HG03457 (cell line): ENCODE data around the gene PITPNM1.

Source experiments
- ATAC-seq: cut with Tn5 transposase; IDR thresholded peaks from one replicate; pipeline ENCODE4 v1.9.1; 2021; ENCODE audit warnings: moderate number of reproducible peaks; ENCODE audit not compliant: unreplicated experiment

The PITPNM1 gene

DNA sequence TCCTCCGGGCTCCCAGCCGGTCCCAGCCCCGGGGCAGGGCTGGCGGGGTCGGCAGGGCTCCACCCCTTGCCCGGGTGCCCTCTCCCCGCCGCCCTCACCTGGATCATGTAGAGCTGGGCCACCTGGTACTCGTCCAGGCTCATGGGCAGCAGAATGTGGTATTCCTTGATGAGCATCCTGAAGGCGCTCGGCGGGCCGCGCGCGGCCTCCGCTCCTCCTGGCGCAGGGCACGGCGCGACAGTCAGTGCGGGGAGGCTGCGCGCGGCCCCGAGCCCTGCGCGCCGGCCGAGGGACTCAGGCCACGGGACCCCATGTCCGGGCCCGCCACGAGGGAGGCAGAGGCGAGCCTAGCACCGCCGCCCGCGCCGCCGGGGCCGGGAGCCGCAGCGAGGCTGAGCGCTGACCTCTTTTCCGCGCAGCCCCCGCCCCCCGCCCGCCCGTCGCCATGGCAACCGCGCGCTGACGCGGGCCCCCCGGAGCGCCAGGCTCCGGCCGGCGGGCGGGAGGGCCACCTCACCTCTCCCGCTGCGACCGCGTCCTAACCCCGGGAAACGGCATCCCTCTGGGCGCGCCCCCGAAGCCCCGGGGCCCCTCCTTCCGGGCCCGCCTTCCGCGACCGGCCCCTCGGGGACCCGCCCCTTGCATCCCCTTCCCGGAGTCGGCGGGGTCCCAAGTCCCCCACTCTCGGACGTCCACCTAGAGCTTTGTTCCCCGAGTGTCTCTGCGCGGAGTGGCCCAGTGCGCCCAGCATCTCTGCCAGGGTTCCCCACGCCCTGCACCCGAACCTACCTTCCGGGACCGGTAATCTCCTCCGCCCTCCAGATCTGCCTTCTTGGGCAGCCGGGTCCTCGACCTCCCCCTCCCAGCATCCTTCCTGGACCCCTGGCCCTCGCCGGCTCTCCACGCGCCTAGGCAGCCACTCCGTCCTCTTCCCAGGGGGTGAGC, 886 bp downstream of the PITPNM1 start:
- no peak for ATAC-seq

DNA sequence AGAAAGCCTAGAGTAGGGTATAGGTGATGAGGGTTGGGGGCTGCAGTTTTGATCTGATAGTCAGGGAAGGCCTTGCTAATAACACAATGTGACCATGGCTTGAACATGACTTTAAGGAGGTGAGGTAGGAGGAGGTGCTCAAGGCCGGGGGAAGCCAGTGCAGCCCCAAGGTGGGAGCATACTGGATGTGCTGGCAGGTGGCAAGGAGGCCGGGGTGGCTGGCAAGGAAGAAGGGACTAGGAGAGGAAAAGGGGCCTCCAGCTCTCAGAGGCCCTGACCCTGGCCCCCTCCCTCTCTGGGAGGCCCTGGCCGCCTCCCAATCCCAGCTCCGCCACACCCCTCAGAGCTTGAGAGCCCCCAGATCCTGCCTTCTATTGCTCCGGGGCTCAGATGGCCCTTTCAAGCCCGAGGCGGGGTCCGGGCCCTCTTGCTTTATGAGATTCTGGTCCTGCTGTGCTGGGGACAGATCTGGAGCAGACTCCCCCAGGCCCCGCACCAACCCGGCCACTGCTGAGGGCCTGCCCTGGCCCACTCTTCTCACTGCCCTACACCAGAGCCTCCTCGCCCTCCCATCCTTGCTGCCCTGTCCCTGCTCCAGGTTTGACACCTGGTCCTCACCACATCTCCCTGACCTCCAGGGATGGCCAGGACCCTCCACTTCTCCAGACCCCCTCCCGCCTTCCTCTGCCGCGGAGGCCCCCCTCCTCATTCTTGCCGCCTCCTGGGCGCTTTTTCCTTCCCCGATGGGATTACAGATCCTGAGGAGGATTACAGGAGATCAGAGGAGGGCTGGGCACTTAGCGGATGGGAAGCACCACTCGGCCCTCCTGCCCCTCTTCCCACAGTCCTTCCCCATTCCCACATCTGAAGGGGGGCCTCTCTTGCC, 1.8 kb downstream of the PITPNM1 start:
- no peak for ATAC-seq

DNA sequence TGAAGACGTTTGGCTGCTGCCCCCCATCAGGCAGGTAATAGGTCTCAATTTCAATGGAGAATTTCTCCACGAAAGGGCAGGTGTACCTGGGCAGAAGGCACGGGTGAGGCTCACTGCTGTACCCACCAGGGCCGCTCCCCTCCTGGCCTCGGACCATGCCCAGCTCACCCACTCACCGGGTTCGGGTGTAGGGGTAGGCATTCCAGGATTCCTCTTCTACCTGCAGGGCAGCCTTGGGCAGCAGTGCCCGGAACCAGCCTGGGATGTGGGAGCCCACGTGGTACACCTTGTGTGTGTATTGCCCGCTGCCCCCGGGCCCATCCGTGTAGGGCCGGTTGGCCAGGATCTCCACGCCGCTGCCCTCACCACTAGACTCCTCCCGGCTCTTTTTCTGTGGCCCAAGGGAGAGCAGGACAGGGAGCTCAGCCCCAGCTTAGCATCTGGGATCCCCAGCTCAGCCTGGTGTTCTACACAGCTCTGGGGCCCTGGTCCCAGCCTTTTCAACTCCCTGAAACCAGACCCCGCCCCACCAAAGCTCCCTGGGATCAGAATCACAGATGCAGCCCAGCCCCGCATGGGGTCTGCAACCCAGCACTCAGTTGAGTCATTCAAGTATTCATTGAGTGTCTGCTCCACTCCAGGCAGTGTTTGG, 2.7 kb downstream of the PITPNM1 start:
- no peak for ATAC-seq

DNA sequence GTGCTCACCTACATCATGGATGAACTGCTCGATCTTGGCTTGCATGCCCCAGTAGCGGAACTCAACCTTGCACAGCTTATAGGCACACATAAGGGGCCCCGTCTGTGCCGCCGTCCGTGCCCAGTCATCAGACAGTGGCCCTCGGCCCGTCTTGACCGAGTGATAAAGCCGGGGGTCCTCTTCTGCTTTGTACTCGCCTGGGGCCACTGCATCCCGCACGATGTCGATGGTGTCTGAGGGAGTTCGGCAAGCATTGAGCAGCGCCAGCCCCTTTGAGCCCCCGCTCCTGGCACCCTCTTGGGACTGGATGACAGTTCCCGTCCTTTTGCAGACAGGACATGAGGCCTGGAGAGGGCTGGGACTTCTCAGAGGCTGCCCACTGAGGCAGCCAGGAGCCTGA, 3.3 kb downstream of the PITPNM1 start:
- no peak for ATAC-seq

DNA sequence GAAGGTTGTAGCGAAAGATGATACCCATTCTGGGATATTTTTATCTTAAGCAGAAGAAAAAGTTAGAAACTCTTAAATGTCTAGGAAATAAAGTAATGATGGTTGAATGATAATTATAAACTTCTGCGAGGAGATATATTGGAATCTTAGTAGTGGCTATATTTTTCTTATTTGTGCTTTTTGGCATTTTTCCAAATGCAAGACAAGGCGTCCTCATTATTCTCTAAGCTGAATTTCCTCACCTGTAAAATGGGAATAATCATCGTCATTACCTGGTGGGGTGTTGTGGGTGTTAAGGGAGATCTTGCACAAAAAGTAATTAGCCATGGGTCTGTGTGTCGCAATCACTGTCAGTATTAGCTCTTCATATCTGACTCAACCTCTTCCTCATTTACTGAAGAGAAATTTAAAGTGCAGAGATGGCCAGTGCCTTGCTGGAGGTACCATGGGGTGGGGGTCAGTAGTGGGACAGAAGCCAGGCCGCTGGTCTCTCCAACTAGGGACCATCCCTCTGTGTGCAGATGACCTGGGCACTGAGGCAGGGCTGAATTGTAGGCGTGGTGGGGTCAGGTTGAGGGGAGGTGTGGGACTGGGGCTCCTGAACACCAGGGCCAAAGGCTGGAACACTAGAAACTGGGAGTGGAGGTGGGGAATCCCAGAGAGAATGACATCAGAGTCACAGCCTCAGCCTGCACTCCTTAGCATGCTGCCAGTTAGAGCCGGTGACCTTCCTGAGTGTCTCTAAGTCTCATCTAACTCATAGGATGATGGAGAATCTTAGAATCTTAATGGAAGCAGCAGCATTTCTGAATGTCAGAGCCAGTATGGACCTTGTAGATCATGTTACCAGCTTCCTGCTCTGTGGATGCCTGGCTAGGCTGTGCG, 4.1 kb downstream of the PITPNM1 start:
- ATAC-seq: no peak

DNA sequence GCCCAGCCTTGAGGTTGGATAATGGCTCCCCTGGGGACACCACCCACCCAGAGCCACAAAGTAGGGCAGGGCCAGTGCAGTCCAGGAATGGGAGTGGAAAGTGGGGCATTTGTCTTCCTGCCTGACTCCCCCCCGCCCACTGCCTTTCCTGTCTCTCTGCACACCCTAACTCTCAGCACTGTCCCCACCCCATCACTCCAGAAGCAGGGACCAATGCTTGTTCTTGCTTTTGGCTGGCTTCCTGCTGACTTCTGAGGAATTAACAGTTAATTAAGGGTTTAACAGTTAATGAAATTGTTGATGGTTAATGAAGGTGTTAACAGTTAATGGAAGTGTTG, 4.7 kb downstream of the PITPNM1 start:
- ATAC-seq: no peak

DNA sequence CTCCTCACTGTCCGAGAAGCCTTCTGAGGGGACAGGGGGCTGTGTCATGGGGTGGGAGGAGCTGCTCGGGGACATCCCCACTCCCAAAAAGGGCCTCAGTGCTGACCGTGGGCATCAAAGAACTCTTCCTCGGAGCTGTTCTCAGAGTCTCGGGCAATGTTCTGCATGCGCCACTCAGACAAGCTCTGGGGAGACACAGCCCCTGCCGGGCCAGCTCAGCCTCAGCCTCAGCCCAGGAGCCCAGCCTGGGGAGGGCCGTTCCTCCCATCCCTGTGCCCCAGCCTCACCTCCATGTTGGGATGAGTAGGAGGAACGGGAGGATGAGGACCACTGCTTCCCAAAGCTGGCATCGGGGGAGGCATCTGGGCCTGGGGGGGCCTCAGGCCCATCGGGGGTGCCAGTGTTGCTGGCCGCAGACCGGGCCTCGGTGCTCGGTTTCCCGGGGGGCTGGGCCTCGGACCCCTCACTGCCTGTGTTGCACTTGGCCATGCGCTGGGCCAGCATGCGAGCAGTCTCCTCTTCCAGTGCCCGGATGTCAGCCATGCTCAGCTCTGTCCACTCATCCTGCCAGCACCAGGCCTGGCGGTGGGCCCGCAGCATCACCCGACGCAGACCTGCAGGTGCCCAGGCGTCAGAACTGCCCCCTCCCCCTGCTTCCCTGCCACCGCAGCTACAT, 5.2 kb downstream of the PITPNM1 start:
- no peak for ATAC-seq

DNA sequence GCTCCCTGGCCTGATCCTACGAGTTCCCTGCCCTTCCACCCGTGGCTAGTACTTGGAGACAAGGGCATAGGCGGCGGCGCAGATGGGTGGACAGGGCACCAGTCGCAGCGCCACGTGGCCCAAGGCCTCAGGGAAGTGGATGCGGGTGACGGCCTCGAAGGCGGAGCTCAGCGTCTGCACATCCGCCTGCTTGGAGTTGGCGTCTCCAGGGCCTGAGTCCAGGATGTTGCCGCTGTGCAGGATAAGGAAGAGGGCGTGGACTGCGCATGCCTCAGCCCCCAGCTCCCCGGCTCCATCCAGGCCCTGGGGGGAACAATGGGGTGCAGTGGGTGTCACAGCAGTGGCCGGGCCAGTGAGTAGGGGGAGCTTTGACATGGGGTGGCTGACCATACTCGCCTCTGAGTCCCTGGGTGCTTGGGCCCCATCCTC, 6.6 kb downstream of the PITPNM1 start:
- no peak for ATAC-seq

DNA sequence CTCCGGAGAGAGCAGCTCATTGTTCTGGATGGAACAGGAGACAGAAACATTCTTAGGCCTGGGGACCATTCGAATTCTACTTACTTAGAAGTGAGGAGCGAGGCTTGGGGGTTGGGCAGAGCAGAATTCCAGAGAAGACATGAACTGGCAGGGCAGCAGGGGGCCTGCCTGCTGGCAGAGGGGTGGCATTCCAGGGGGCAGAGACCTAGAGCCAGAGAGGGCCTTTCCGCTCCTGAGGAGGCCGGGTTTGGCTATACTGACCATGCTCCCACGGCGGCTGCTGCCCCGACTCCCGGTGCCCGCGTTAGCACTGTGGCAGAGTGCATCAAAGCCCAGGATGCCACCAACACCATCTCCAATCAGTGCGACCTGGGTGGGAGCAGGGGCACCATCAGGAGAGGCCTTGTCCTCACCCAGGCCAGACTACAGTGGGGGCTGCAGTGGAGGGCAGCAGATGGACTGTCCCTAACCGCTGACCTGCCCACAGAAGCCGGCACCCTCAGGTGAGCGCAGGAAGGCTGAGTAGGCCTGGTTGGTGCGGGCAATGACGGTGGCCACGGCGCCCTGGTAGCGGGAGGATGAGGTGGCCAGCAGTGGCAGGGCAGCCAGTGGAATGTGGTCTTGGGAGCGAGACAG, 7.4 kb downstream of the PITPNM1 start:
- ATAC-seq: no peak

DNA sequence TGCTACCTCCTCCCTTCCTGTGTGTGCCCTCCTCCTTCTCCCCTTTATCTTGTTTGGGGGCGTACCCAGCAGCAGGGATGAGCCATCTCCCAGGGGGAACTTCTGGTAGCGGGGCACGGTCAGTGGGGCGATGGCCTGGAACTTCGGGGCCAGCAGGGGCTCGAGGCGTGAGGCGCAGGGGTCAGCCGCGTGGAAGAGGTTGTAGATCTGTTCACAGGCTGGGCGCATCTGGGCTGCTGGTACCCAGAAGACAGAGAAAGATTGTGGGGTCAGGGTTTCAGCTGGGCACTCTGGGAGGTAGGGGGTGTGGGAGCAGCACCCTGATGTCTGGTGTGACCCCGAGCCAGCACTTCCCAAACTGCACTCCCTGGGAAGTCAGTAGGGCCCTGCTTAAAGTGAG, 9.1 kb downstream of the PITPNM1 start:
- no peak for ATAC-seq

DNA sequence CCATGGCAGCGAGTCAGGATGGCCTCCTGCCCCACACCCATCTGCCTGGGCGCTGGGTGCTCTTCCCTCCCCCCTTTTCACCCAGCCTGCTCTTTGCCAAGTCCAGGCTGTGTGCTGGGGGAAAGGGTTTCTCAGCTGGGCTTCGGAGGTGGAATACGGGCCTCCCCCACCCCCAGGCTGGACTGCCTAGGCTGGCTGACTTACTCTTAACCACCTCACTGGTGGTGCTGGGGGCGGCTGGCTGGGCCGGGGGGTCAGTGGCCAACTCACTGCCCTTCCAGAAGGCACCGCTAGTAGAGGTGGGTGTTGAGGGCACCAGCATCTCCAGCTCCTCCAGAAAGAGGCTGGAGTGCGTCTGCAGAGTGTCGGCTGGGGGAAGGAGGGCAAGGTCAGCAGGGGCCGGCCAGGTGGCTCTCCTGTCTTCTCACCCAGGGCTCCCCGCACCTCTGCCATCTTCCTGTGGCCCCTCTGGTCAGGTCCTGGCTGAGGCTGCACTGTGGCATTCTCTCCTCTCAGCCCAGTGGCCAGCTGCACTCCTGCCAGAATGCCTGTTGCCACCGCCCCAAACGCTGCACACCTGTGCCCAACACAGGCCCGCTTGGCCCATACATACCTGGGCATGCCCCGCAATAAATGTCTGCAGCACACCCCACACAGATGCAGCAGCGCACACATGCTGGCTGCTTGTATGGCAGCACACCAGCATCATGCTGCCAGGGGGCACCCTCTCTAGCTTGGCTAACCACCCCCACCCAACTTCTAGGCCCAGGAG, 9.7 kb downstream of the PITPNM1 start:
- ATAC-seq: no peak

DNA sequence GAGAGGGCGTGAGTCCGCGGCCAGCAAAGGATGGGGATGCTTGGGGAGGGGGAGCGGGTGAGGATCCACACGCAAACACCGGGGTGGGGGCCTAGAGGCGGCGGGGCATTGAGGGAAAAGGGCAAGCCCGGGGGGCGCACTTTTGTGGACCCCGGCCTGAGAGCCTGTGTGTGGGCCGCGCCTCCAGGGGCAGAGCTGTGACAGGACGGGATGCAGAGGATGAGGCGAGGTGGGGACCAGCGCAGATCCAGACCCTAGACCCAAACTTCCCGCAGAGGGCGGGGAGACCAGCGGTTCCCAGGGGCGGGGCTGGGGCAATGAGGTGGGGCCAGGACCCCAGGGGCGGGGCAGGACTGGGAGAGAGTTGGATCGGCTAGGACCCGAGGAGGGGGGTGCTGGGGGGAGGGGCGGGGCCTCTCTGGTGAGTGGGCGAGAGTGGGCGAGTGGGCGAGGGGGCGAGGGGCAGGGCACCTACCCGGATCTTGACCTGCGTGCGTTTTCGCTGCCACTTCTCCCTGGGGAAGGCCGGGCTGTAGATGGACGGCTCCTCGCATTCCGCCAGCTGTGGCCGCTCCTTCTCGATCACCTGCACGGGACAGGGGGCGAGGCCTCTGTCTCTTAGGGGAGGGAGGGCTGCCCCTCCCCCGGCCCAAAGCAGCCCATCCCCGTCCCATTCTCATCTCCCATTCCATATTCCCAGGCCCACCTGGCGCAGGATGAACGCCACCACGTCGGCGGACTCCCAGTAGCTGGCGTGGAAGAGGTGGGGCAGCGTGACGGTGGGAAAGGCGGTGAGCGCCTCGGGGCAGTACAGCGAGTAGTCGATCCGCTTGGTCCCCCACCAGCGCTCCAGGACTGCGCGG, 10.6 kb downstream of the PITPNM1 start:
- ATAC-seq: no peak

DNA sequence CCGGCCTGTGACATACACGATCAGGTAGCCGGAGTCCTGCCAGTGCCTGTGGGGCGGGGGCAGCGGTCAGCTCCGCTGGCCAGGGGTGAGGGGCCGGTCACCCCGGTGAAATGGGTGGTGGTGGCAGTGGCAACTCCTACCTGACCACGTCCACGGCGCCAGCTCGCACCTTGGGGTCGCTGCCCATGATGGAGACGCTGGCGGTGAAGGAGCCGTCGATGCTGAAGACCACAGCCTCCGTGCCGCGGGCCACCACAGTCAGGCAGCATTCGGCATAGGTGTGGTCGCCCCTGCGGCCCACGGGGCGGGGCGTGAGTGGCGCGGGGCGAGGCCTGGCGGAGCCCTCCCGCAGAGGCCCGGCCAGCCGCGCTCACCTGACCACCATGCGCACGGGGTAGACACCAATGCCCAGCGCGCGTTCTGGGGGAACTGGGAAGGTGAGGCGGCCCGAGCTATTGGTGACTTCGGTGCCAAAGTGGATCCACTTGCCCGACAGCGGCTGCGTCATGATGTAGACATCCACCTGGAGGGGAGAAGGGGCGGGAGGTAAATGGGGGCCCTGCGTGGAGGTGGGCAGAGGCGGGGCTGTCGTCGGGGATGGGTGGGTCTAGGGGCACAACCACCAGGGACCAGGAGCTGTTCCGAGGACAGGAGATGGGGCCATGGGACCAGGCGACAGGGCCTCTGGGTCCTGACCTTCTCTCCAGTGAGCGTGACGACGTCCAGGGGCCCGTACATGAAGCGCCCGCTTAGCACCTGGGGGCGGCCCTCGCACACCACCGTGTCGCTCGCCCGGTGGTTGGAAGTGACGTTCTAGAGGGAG, 11.4 kb downstream of the PITPNM1 start:
- ATAC-seq: no peak

DNA sequence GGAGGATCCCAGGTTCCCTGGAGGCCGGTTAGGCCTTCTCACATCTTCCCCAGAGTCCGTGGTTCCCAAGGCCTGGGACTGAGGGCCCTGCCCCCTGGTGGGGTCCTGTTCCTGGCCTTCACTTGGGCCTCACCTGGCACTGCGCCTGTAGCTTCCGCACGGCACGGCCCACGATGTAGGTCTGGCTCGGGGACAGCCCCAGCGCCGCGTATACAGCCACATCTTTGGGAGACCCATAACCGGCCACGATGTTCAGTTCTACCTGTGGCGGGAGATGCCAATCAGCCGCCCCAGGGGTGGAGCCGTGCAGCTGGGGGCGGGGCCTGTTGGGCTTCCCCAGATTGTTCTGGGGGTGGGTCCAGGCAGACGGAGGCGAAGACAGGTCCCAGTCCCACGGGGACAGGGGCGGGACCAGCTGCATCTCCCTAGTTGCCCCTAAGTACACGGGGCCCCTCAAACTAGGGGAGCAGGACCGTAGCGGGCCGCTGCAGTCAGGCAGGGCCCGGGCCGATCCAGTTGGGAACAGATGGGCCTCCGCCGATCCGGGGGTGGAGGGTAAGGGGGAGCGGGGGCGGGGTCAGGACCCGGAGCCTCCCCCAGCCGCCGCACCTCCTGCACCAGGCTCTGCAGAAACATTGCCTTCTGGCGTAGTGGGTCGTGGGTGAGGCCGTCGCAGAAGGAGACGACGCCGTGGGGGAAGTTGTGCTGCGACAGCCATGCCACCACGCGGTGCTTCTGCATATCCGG, 12.2 kb downstream of the PITPNM1 start:
- no peak for ATAC-seq

DNA sequence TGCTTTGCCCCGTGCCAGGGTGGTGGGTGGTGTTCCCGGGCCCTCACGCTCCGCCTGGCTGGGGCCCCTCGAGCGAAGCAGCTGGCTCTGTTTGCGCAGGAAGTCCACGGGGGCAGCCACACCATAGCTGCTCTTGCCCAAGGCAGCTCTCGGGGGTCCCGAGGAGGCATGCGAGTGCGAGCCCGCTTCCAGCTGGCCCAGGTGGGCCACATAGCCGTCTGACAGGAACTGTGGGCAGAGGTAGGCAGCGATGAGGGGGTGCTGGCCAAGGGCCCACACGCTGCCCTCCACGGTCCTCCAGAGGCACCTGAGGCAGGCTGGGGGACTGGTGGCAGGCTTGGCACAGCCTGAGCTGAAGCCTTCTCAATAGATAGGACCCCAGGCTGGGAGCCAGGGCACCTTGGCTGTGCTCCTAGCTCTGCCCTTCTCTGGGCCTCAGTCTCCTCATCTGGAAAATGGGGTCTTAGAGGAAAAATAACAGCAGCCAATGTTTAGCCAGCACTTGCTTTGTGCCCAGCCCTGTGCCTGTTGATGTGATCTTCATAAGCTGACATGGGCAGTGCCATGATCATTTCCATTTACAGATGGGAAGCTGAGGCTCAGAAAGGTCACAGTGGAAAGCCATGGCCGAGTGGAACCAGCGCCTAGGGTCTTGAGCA, 13.0 kb downstream of the PITPNM1 start:
- ATAC-seq: no peak
